GM12872 (cell line): ENCODE results near the gene KCNA2.

ENCODE experiments used
- TF ChIP-seq, protein P1 (sequence below): IDR thresholded peaks from 3 replicates; pipeline ENCODE4 v1.5.1; 2011; ENCODE audit warnings: low read depth, mild to moderate bottlenecking, low read length, moderate library complexity; ENCODE audit not compliant: insufficient read depth

The KCNA2 gene

DNA sequence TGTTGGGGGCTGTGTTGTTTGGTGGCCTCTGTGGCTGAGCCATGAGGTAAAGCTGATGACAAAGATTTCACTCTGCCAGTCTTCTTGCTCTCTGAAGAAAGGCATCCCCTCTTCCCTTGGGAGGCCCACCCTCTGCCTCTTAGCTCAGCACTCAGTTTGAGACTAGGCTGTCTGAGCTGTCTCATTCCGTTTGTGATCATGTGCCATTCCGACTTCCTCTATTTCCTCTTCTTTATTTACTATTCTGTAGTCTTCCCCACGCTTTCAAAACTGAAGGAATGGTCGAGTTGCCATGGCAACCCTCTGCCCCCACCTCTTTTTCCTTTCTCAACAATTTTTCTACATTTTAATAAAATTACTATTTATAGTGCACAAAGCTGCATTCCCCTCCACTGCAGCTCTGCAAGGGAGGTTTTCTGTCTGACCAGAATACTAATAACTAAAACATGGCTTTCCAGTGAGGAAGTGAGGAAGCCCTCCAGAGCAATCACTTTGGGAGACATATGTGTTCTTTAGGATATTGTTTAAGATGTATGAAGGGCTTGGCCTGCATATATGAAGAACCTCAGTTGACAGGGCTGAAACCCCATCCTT, 37.8 kb upstream of the KCNA2 start:
- TF ChIP-seq, protein P1, sequence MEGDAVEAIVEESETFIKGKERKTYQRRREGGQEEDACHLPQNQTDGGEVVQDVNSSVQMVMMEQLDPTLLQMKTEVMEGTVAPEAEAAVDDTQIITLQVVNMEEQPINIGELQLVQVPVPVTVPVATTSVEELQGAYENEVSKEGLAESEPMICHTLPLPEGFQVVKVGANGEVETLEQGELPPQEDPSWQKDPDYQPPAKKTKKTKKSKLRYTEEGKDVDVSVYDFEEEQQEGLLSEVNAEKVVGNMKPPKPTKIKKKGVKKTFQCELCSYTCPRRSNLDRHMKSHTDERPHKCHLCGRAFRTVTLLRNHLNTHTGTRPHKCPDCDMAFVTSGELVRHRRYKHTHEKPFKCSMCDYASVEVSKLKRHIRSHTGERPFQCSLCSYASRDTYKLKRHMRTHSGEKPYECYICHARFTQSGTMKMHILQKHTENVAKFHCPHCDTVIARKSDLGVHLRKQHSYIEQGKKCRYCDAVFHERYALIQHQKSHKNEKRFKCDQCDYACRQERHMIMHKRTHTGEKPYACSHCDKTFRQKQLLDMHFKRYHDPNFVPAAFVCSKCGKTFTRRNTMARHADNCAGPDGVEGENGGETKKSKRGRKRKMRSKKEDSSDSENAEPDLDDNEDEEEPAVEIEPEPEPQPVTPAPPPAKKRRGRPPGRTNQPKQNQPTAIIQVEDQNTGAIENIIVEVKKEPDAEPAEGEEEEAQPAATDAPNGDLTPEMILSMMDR = no peak

DNA sequence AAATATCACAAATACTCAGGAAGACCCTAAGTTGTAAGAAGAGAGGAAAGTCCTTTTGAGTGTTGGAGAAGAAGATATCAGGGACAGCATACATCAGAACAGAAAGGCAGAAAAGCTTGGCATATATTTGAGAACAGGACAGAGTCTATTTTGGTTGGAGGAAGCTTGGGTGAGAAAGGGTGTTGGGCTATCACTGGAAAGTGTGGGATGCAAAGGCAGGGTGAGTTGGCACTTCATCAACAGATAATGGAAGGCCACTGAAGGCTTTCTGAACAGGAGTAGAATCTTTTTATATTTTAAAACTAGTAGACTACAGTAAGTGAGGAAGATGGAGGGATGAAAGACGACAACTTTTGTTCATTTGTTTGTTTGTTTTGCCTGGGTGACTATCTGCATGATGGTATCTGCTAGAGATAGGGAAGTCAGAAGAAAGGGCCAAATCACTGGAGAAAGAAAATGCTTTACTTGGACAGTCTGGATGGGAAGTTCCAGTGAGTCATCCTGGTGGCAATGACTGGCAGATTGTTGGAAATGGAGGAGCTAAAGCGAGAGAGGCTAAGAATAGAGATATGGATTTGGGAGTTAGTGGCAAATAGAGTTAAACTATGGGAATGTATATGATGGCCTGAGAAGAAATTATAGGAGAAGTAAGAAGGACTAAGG, 33.7 kb upstream of the KCNA2 start:
- TF ChIP-seq, protein P1 = no peak

DNA sequence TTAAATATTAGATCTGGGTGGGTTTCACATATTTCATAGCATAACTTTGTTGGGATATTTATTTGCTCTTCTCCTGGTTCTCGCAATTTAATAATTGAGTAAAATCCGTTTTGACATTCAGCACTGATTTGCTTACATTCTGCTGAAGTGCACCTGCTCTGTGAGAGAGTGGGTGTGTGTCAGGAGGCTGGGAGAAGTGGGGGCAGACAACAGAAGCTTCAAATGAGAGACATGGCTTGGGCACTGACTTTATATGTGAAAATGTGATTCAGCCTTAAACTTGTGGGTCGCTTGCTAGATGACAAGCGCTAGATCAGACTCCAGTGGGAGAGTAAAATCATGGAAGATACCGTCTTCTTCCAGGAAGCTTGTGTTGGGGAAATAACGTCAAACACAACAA, 32.4 kb upstream of the KCNA2 start:
- TF ChIP-seq, protein P1 = no peak

DNA sequence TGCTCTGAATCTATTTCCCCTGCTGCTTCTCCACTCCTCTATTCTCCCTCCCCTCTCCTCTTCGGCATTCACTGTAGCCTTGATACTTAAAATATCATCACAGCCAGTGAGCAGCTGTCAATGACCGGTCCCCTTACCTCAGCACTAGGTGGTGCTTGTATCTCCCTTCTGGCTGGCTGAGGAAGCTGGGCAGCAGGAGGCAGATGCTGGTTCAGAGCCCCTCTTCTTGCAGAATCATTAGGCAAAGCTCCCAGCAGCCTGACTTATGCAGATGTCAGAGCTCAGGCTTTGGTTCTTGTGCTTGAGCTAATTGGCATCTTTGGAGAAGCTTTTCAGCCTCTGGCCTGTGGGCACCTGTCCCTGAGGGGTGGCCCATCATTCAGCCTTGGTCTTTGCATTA, 31.9 kb upstream of the KCNA2 start:
- TF ChIP-seq, protein P1 = no peak

DNA sequence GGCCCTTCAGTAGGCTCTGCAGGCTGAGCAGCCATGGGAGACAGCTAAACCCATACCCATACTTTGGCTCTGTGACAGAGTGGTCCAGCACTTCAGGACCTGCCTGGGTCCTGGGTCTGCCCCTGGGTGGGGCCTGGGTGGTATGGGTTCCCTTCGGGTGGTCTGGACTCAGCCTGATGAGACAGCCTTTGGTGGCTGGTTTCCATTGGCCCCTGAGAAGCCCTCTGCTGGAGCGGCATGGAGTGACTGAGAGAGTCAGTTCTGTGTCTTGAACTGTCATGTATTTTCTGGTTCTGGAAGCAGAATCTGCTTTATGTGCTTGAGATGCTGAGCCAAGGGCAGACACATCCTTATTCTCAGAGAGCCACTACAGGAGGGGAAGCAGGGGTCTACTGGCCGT, 31.3 kb upstream of the KCNA2 start:
- TF ChIP-seq, protein P1 = no peak

DNA sequence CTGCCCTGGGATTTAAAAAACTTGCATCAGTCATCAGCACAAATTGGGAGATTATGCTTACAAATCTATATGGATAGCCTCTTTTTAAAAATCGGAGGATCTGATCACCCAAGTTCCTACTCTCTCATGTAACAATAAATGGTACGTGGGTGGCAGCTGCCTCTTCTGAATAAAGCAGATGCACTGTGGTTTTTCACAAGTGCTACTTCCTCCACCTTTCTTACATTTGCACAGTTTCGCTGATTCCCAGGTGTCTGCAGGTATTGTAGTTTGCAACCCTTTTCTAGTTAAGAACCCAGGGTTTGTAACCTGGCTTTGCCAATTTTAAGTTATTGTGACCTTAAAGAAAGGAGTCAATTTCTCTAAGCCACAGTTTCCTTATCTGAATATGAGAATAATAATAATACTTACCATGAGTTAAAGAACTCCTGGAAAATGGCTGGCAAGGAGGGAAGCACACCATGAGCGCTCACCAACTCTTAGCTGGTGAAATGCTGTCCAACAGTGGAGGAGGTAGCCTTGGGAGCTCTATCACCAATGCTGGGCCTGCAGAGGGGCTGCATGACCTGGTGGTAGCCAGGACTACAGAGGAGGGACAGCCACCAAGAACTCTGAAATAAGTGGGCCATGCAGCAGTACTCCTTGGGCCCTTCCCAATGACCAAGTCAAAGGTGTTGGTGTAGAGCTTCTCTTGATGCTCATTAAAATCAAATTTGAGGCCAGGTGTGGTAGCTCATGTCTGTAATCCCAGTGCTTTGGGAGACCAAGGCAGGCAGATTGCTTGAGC, 30.2 kb upstream of the KCNA2 start:
- TF ChIP-seq, protein P1 = no peak

DNA sequence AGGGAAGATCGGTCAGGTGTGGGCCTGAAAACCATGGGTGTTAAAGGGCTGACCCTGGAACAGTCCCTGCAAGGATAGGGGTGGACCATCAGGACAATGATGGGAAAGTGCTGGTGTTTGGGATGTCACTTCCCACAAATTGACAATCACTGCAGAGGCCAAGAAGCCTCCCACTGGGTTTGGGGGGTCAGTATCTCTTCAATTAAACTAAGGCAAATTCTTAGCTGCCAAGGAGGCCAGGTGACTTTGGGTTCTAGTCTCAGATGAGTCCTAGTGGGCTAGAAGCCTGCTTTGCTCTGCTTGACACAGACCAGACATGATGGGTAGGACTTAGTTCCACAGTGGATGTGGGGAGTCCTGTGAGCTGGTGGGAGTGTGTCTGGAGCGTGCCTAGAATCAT, 29.3 kb upstream of the KCNA2 start:
- TF ChIP-seq, protein P1 = no peak
